Activated CD4-positive, CD25-positive, alpha-beta regulatory T cell treated with anti-CD3 and anti-CD28 coated beads, Interleukin-2, amount 50 U/mL, for 72 hours (primary cell): ENCODE measurements around the gene CCDC97.

Experiments
- DNase-seq: peaks from one replicate; pipeline ENCODE4 v3.0.0; 2021

The CCDC97 gene

GRCh38 chr19:41299046-41299754, 10.8 kb upstream of the CCDC97 start:
- DNase-seq: no peak

GRCh38 chr19:41299755-41300089, 10.2 kb upstream of the CCDC97 start:
- DNase-seq: no peak

- DNase-seq: no peak
Measured at GRCh38 chr19:41300555-41300954, 9.4 kb upstream of the CCDC97 start.

GRCh38 chr19:41302624-41303351, 7.2 kb upstream of the CCDC97 start:
- DNase-seq: no peak

GRCh38 chr19:41303954-41304353, 6.0 kb upstream of the CCDC97 start:
- DNase-seq: no peak

- DNase-seq: no peak
Measured at GRCh38 chr19:41304706-41305483, 5.1 kb upstream of the CCDC97 start.

- DNase-seq: no peak
Measured at GRCh38 chr19:41305927-41306793, 3.8 kb upstream of the CCDC97 start.

- DNase-seq: no peak
Measured at GRCh38 chr19:41307090-41307875, 2.7 kb upstream of the CCDC97 start.

GRCh38 chr19:41307954-41308449, 2.0 kb upstream of the CCDC97 start:
- no peak for DNase-seq

- peak; percentile 95 for DNase-seq
Measured at GRCh38 chr19:41308450-41309179, 1.4 kb upstream of the CCDC97 start.

- DNase-seq: no peak
Measured at GRCh38 chr19:41309180-41310032, 566 bp upstream of the CCDC97 start.

GRCh38 chr19:41311072-41311471, 1.1 kb downstream of the CCDC97 start:
- no peak for DNase-seq

- no peak for DNase-seq
Measured at GRCh38 chr19:41311613-41312012, 1.6 kb downstream of the CCDC97 start.

GRCh38 chr19:41316306-41316920, 6.4 kb downstream of the CCDC97 start:
- no peak for DNase-seq

- DNase-seq: no peak
Measured at GRCh38 chr19:41318696-41319499, 8.9 kb downstream of the CCDC97 start.

GRCh38 chr19:41319500-41320184, 9.7 kb downstream of the CCDC97 start:
- no peak for DNase-seq

- no peak for DNase-seq
Measured at GRCh38 chr19:41320185-41320518, 10.2 kb downstream of the CCDC97 start.

- DNase-seq: no peak
Measured at GRCh38 chr19:41320568-41320967, 10.6 kb downstream of the CCDC97 start.
